ENCODE results near the gene PDX1.

Gene PDX1

DNA sequence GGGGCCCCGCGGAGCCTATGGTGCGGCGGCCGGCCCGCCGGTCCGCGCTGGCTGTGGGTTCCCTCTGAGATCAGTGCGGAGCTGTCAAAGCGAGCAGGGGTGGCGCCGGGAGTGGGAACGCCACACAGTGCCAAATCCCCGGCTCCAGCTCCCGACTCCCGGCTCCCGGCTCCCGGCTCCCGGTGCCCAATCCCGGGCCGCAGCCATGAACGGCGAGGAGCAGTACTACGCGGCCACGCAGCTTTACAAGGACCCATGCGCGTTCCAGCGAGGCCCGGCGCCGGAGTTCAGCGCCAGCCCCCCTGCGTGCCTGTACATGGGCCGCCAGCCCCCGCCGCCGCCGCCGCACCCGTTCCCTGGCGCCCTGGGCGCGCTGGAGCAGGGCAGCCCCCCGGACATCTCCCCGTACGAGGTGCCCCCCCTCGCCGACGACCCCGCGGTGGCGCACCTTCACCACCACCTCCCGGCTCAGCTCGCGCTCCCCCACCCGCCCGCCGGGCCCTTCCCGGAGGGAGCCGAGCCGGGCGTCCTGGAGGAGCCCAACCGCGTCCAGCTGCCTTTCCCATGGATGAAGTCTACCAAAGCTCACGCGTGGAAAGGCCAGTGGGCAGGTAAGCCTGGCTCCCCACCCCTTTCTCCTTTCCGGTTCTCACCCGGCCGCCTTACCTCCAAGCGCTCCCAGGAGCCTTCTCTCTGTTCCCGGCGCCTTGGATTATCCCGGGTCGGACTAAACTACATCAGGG lies at the start of gene PDX1:
PDX1 (plus strand) TSS at position 67 of the 743 bp plus-strand sequence; CDS start at position 206, 139 bp downstream.
- H3K27ac ChIP-seq = peak within 1 kb of the TSS; percentile 35
- TF ChIP-seq, protein P1, sequence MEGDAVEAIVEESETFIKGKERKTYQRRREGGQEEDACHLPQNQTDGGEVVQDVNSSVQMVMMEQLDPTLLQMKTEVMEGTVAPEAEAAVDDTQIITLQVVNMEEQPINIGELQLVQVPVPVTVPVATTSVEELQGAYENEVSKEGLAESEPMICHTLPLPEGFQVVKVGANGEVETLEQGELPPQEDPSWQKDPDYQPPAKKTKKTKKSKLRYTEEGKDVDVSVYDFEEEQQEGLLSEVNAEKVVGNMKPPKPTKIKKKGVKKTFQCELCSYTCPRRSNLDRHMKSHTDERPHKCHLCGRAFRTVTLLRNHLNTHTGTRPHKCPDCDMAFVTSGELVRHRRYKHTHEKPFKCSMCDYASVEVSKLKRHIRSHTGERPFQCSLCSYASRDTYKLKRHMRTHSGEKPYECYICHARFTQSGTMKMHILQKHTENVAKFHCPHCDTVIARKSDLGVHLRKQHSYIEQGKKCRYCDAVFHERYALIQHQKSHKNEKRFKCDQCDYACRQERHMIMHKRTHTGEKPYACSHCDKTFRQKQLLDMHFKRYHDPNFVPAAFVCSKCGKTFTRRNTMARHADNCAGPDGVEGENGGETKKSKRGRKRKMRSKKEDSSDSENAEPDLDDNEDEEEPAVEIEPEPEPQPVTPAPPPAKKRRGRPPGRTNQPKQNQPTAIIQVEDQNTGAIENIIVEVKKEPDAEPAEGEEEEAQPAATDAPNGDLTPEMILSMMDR (conservative IDR thresholded peaks at IDR 0.05) = no peak
- TF ChIP-seq ZFX (IDR thresholded peaks at IDR 0.05) = peak; percentile 74; the same call in 1 of the 2 replicates

DNA sequence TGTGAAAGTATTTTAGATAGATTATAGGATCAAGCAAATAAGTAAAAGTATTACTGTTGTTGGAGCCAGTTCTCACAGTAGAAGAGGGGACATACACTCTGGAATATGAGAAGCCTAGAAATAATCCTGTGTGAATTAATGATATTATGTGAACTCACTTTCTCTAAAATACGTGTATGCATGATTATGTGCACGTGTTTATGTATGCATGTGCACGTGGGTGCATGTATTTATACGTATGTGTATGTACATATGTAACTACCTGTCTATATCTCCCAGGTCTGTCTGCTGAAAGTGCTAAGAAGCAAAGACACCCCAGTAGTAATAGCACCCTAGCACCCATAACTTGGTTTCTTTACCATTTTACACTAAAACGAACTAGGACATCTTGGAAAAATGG lies 41.5 kb upstream of the PDX1 start:
- TF ChIP-seq, protein P1 (conservative IDR thresholded peaks at IDR 0.05) = peak; percentile 4; the same call in 1 of the 2 replicates
- TF ChIP-seq ZFX (IDR thresholded peaks at IDR 0.05) = no peak
- H3K27ac ChIP-seq = no peak overlapping the region

DNA sequence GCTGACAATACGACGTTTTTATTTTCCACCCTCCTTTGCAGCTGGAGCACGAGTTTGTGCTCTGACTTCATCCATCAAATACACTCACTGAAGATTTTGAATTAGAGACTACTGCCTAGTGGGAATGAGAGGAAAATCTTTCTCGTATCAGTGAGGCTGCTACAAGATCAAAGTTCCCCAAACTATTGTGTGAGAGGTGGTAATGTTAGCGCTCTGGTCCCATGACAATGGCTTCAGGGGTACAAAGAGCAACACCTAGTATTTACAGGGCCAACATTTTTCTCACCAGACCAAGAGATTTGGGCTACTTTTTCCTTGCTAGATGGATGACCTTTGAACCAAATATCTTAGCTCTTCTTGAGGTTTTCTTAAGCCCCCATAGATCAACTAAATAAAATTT lies 30.3 kb upstream of the PDX1 start:
- TF ChIP-seq ZFX (IDR thresholded peaks at IDR 0.05) = no peak
- TF ChIP-seq, protein P1 (conservative IDR thresholded peaks at IDR 0.05) = no peak
- no peak overlapping the region for H3K27ac ChIP-seq

DNA sequence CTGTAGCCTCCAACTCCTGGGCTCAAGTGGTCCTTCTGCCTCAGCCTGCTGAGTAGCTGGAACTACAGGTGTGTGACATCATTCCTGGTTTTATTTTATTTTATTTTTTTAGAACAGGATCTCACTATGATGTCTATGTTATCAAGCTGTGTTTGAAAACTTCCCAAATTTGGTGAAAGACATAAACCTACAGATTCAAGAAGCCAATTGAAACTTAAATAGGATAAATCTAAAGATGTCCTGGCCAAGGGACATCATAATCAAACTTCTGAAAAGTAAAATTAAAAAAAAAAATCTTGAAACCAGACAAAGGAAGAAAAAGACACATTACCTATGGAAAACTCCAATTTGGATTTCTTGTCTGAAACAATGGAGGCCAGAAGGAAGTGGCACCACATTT lies 23.1 kb upstream of the PDX1 start:
- H3K27ac ChIP-seq = no peak overlapping the region
- TF ChIP-seq, protein P1 (conservative IDR thresholded peaks at IDR 0.05) = no peak
- no peak for TF ChIP-seq ZFX (IDR thresholded peaks at IDR 0.05)

DNA sequence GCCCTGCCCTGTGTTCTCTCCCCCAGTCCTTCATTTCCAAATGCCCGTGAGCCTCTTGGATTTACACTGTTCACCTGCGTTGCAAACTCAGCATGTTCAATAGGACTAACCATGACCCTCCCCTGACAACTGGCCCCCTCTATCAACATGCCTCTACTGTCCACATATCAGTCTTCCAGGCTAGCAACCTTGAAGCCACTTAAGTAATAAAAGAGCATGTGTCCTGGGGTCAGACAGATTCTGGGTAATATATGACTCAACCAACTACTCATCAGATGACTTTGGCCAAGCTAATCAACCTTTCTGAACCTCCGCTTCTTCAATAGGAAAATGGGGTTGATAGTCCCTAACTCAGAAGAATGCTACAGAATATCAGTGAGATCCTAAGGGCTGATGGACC lies 15.1 kb upstream of the PDX1 start:
- H3K27ac ChIP-seq = no peak overlapping the region
- no peak for TF ChIP-seq ZFX (IDR thresholded peaks at IDR 0.05)
- TF ChIP-seq, protein P1 (conservative IDR thresholded peaks at IDR 0.05) = no peak

DNA sequence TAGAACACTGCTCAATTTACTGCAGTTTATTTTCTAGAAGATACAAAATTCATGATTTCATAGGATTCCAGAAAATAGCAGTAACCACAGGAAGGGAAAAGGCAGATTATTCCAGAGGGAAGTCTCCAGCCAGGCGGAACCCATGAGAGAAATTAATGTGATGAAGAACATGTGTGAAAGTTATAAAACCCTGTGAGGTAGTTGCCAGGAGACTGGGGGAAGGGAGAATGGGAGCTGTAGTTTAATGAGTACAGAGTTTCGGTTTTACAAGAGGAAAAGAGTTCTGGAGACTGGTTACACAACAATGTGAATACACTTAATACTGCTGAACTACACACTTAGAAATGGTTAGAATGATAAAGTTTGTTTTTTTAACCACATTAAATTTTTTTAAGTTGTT lies 14.2 kb upstream of the PDX1 start:
- TF ChIP-seq ZFX (IDR thresholded peaks at IDR 0.05) = no peak
- TF ChIP-seq, protein P1 (conservative IDR thresholded peaks at IDR 0.05) = no peak
- no peak overlapping the region for H3K27ac ChIP-seq

DNA sequence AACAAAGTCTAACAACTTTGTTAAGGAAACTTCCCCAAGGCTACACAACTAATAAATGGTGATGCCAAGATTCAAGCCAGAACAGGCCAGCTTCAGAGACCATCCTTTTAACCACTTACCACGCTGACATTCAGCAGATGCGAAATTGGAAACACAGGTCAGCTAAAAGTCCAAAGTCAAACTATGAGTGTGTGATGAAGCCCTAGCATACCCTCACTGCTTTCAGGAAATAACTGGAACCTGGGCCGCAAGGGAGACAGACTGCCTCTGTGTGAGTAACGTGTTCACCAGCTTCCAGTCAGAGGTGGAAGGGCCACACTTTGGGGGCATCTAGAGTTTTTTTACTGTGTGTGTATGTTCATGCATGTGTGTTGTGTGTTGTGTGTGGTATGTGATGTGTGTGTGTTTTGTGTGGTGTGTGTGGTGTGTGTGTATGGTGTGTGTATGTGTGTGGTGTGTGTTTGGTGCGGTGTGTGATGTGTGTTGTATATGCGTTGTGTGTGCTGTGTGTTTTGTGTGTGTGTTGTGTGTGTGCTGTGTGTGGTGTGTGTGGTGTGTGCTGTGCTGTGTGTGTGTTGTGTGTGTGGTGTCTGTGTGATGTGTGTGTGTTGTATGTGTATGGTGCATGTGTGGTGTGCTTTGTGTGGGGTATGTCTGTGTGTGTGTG lies 12.5 kb upstream of the PDX1 start:
- no peak overlapping the region for H3K27ac ChIP-seq
- TF ChIP-seq ZFX (IDR thresholded peaks at IDR 0.05) = no peak
- TF ChIP-seq, protein P1 (conservative IDR thresholded peaks at IDR 0.05) = no peak
